H1 (cell line): ENCODE results near the gene PKD1L1.

Source experiments
- BRCA1 ChIP-seq: IDR thresholded peaks from 2 replicates; pipeline ENCODE4 v1.6.1; 2012; ENCODE audit warnings: low read depth, low read length, improper control_type of control experiment
- CTCF ChIP-seq, 3 experiments: IDR thresholded peaks; 1 replicate in 2 of 3; 2 replicates in 1 of 3; pipeline versions ENCODE4 v1.5.1 to v1.6.1; 2011; ENCODE audit warnings: low read length in 3 of 3, mild to moderate bottlenecking in 3 of 3, inconsistent platforms in 2 of 3, low read depth in 1 of 3, moderate library complexity in 1 of 3; ENCODE audit not compliant: insufficient read depth in 1 of 3; ENCODE audit errors: control extremely low read depth in 1 of 3
- GABPA ChIP-seq: IDR thresholded peaks from 2 replicates; pipeline ENCODE4 v1.6.1; 2011; ENCODE audit warnings: mild to moderate bottlenecking, low read length, moderate library complexity, borderline replicate concordance; ENCODE audit not compliant: insufficient read depth
- POLR2A ChIP-seq, 2 experiments: IDR thresholded peaks; 1 replicate in 1 of 2; 2 replicates in 1 of 2; pipeline ENCODE4 v1.6.1; 2011; ENCODE audit warnings: low read depth in 2 of 2, low read length in 2 of 2, mild to moderate bottlenecking in 2 of 2; ENCODE audit errors: control extremely low read depth in 1 of 2
- POU5F1 ChIP-seq: IDR thresholded peaks from 2 replicates; pipeline ENCODE4 v1.6.1; 2011; ENCODE audit warnings: low read depth, mild to moderate bottlenecking, low read length, moderate library complexity
- TBP ChIP-seq: IDR thresholded peaks from 2 replicates; pipeline ENCODE4 v1.6.1; 2011; ENCODE audit warnings: low read depth, low read length, improper control_type of control experiment
- ZNF274 ChIP-seq: IDR thresholded peaks from 2 replicates; pipeline ENCODE4 v1.7.0; 2012; ENCODE audit warnings: low read length, borderline replicate concordance; ENCODE audit errors: extremely low read depth

GRCh38 chr7:47756636-47757035 is 191.6 kb downstream of the PKD1L1 start:
- TF ChIP-seq BRCA1 (no peak), POU5F1 (no peak), ZNF274 (no peak), TBP (no peak), CTCF (IDR thresholded peaks at IDR 0.05; ENCODE audit: control extremely low read depth in 1 of 3, insufficient read depth in 1 of 3, low read depth in 1 of 3, low read length in 3 of 3) (no peak), POLR2A (IDR thresholded peaks at IDR 0.05; ENCODE audit: control extremely low read depth in 1 of 2, low read depth in 2 of 2, low read length in 2 of 2) (no peak), GABPA (no peak)
